Neural progenitor cell (in vitro differentiated cells): ENCODE measurements around the gene CHTOP.

Source experiments
- CTCF ChIP-seq: fragments of 200-600 bp; sonication (generic); IDR thresholded peaks from 2 replicates; pipeline ENCODE4 v1.5.1; 2017; ENCODE audit warnings: antibody characterized with exemption, mild to moderate bottlenecking
- EZH2 ChIP-seq: fragments of 200-600 bp; sonication (generic); IDR thresholded peaks from 2 replicates; pipeline ENCODE4 v1.6.1; 2017; ENCODE audit warnings: antibody characterized with exemption, mild to moderate bottlenecking, moderate library complexity
- EZH2phosphoT487 ChIP-seq: fragments of 200-600 bp; sonication (generic); IDR thresholded peaks from 2 replicates; pipeline ENCODE4 v1.6.1; 2017; ENCODE audit warnings: antibody characterized with exemption

GRCh38 chr1:153667439-153667838, 33.6 kb downstream of the CHTOP start:
- no peak for TF ChIP-seq CTCF
- TF ChIP-seq EZH2phosphoT487 = no peak
- no peak for TF ChIP-seq EZH2
